WTC11 (cell line): ENCODE data around the gene RAB4A.

Experiments
- CBFB ChIP-seq: sonication (generic); formaldehyde crosslinking; IDR thresholded peaks from 2 replicates; pipeline ENCODE4 v1.8.1; 2022; ENCODE audit warnings: mild to moderate bottlenecking, low read depth, missing genetic modification reagents
- CREM ChIP-seq: sonication (generic); formaldehyde crosslinking; IDR thresholded peaks from 2 replicates; pipeline ENCODE4 v1.8.1; 2022; ENCODE audit warnings: mild to moderate bottlenecking, missing genetic modification reagents, moderate library complexity
- FOXP1 ChIP-seq: sonication (generic); formaldehyde crosslinking; IDR thresholded peaks from 2 replicates; pipeline ENCODE4 v1.8.0; 2022; ENCODE audit warnings: missing genetic modification reagents, mild to moderate bottlenecking, moderate library complexity, borderline replicate concordance
- TF ChIP-seq, protein P1 (sequence below): fragments of 200-600 bp; IDR thresholded peaks from 2 replicates; pipeline ENCODE4 v1.8.0; 2022; ENCODE audit warnings: antibody characterized with exemption
- TF ChIP-seq, protein P2 (sequence below): sonication (generic); formaldehyde crosslinking; IDR thresholded peaks from 2 replicates; pipeline ENCODE4 v1.8.1; 2023; ENCODE audit warnings: mild to moderate bottlenecking, missing genetic modification reagents, moderate library complexity
- TF ChIP-seq, protein P3 (sequence below): sonication (generic); formaldehyde crosslinking; IDR thresholded peaks from 2 replicates; pipeline ENCODE4 v1.8.1; 2022; ENCODE audit warnings: missing genetic modification reagents, borderline replicate concordance
- TF ChIP-seq, protein P4 (sequence below): sonication (generic); formaldehyde crosslinking; IDR thresholded peaks from 2 replicates; pipeline ENCODE4 v1.8.0; 2023; ENCODE audit warnings: missing genetic modification reagents, mild to moderate bottlenecking, borderline replicate concordance

DNA sequence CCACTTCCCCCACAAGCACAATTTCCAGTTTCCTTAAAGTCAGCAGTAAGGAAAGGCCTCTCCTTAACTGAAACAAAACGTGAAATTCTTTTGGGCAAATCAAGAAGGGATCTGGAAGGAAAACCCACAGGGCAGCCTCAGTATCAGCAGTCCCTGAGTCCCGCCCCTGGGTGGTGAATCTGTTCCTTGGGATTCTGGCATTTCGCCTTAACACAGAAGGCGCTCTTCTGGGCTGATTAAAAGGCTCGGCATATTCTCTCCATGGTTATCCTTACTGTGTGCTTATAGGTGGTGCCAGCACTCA, 12.2 kb upstream of the RAB4A start:
- TF ChIP-seq, protein P1, sequence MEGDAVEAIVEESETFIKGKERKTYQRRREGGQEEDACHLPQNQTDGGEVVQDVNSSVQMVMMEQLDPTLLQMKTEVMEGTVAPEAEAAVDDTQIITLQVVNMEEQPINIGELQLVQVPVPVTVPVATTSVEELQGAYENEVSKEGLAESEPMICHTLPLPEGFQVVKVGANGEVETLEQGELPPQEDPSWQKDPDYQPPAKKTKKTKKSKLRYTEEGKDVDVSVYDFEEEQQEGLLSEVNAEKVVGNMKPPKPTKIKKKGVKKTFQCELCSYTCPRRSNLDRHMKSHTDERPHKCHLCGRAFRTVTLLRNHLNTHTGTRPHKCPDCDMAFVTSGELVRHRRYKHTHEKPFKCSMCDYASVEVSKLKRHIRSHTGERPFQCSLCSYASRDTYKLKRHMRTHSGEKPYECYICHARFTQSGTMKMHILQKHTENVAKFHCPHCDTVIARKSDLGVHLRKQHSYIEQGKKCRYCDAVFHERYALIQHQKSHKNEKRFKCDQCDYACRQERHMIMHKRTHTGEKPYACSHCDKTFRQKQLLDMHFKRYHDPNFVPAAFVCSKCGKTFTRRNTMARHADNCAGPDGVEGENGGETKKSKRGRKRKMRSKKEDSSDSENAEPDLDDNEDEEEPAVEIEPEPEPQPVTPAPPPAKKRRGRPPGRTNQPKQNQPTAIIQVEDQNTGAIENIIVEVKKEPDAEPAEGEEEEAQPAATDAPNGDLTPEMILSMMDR = no peak
- TF ChIP-seq CBFB (CRISPR knock-in tag) (no peak), CREM (no peak), FOXP1 (CRISPR knock-in tag) (no peak)
- TF ChIP-seq, protein P2, sequence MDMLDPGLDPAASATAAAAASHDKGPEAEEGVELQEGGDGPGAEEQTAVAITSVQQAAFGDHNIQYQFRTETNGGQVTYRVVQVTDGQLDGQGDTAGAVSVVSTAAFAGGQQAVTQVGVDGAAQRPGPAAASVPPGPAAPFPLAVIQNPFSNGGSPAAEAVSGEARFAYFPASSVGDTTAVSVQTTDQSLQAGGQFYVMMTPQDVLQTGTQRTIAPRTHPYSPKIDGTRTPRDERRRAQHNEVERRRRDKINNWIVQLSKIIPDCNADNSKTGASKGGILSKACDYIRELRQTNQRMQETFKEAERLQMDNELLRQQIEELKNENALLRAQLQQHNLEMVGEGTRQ = no peak
- TF ChIP-seq, protein P3, sequence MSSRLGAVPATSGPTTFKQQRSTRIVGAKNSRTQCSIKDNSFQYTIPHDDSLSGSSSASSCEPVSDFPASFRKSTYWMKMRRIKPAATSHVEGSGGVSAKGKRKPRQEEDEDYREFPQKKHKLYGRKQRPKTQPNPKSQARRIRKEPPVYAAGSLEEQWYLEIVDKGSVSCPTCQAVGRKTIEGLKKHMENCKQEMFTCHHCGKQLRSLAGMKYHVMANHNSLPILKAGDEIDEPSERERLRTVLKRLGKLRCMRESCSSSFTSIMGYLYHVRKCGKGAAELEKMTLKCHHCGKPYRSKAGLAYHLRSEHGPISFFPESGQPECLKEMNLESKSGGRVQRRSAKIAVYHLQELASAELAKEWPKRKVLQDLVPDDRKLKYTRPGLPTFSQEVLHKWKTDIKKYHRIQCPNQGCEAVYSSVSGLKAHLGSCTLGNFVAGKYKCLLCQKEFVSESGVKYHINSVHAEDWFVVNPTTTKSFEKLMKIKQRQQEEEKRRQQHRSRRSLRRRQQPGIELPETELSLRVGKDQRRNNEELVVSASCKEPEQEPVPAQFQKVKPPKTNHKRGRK (CRISPR knock-in tag) = no peak
- TF ChIP-seq, protein P4, sequence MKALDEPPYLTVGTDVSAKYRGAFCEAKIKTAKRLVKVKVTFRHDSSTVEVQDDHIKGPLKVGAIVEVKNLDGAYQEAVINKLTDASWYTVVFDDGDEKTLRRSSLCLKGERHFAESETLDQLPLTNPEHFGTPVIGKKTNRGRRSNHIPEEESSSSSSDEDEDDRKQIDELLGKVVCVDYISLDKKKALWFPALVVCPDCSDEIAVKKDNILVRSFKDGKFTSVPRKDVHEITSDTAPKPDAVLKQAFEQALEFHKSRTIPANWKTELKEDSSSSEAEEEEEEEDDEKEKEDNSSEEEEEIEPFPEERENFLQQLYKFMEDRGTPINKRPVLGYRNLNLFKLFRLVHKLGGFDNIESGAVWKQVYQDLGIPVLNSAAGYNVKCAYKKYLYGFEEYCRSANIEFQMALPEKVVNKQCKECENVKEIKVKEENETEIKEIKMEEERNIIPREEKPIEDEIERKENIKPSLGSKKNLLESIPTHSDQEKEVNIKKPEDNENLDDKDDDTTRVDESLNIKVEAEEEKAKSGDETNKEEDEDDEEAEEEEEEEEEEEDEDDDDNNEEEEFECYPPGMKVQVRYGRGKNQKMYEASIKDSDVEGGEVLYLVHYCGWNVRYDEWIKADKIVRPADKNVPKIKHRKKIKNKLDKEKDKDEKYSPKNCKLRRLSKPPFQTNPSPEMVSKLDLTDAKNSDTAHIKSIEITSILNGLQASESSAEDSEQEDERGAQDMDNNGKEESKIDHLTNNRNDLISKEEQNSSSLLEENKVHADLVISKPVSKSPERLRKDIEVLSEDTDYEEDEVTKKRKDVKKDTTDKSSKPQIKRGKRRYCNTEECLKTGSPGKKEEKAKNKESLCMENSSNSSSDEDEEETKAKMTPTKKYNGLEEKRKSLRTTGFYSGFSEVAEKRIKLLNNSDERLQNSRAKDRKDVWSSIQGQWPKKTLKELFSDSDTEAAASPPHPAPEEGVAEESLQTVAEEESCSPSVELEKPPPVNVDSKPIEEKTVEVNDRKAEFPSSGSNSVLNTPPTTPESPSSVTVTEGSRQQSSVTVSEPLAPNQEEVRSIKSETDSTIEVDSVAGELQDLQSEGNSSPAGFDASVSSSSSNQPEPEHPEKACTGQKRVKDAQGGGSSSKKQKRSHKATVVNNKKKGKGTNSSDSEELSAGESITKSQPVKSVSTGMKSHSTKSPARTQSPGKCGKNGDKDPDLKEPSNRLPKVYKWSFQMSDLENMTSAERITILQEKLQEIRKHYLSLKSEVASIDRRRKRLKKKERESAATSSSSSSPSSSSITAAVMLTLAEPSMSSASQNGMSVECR (CRISPR knock-in tag) = no peak
